Astrocyte of the hippocampus (primary cell): Measurements from ENCODE around the gene SSC4D.
"Not testable (repeated sequence)": the region's sequence is repeated elsewhere in the genome, so short reads cannot be mapped to it uniquely, and the experiment has no call there.

ENCODE experiments used
- DNase-seq: peaks from one replicate; pipeline ENCODE4 v3.0.0; 2011; ENCODE audit warnings: low read depth, low spot score

The SSC4D gene

GRCh38 chr7:76421097-76421496 lies 11.6 kb upstream of the SSC4D start:
- DNase-seq: peak; percentile 92

DNA sequence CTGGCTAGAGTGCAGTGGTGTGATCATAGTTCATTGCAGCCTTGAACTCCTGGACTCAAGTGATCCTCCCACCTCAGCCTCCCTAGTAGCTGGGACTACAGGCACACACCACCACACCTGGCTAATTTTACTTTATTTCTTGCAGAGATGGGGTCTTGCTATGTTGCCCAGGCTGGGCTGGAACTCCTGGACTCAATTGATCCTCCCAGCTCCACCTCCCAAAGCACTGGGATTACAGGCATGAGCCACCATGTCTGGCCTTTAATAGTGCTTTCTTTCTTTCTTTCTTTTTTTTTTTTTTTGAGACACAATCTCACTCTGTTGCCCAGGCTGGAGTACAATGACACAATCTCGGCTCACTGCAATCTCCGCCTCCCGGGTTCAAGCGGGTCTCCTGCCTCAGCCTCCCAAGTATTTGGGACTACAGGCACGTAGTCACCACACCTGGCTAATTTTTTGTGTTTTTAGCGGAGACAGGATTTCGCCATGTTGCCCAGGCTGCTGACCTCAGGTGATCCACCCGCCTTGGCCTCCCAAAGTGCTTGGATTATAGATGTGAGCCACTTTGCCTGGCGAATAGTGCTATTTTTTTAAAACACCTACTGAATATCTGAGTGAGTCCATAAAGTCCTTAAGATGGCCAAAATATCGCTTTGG lies 8.3 kb upstream of the SSC4D start:
- not testable (repeated sequence) for DNase-seq

GRCh38 chr7:76412249-76412648 lies 2.8 kb upstream of the SSC4D start:
- DNase-seq: no peak

GRCh38 chr7:76411626-76412025 lies 2.1 kb upstream of the SSC4D start:
- no peak for DNase-seq

GRCh38 chr7:76408121-76408560 lies 1.4 kb downstream of the SSC4D start:
- DNase-seq: no peak

DNA sequence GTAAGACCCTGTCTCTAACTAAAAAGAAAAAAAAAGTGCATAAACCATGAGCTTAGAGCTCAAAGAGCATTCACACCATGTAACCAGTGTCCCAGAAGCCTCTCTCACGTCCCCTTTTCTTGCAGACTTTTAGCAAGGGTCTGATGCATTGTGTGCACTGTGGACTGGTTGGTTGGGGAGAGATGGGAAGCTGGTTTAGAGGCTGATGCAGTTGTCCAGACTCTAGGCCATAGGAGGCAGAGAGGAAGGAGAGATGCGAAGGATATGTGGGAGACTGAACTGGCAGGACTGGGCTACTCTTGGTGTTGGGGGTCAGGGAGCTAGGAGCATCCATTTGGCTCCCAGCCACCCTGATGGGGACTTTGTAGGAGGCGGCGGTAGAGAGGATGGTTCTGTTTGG lies 1.8 kb downstream of the SSC4D start:
- no peak for DNase-seq

DNA sequence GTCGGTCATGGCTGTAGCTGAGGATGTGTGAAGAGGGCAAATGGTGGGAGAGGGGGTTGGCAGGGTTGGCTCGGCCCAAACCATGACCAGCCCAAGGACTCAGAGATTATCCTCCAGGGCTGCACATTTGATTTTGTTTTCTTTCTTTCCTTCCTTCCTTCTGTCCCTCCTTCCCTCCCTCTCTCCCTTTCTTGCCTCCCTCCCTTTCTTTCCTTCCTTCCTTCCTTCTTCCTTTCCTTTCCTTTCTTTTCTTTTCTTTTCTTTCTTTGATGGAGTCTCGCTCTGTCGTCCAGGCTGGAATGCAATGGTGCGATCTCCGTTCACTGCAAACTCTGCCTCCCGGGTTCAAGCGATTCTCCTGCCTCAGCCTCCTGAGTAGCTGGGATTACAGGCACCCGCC lies 3.8 kb downstream of the SSC4D start:
- no peak for DNase-seq

- no peak for DNase-seq
Observed at GRCh38 chr7:76403780-76404494, 5.6 kb downstream of the SSC4D start.

DNA sequence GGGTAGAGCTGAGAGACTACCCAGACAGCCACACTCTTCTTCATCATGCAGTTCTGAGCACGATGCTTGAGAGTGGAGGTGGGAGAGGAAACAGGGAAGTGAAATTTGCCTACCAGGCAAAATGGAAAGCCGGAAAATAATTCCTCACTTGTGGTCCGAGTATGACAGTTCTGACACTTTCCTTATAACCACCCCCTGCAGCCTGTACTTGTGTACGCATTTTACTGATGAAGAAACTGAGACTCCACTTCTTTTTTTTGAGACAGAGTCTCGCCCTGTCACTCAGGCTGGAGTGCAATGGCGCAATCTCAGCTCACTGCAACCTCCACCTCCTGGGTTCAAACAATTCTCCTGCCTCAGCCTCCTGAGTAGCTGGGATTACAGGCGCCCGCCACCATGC lies 6.4 kb downstream of the SSC4D start:
- not testable (repeated sequence) for DNase-seq

DNA sequence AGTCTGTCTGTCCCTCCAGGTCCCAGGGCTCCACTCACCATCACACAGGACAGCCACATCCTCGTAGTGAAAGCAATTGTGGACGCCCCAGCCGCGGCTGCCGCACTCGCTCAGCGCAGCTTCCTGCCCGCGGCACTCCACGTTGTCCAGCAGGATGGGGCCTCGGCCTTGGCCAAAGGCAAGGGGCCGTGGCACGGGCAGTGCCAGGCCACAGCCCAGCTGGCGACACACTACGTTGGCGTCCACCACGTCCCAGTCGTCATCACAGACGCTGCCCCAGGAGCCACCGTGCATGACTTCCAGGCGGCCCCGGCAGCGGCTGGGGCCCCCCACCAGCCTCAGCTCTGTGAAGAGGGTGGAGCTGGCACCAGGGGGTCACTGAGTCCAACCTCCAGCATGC lies 9.2 kb downstream of the SSC4D start:
- DNase-seq: no peak

- DNase-seq: peak; percentile 78
Observed at GRCh38 chr7:76397409-76398183, 11.9 kb downstream of the SSC4D start.

- no peak for DNase-seq
Observed at GRCh38 chr7:76396864-76397263, 12.6 kb downstream of the SSC4D start.

DNA sequence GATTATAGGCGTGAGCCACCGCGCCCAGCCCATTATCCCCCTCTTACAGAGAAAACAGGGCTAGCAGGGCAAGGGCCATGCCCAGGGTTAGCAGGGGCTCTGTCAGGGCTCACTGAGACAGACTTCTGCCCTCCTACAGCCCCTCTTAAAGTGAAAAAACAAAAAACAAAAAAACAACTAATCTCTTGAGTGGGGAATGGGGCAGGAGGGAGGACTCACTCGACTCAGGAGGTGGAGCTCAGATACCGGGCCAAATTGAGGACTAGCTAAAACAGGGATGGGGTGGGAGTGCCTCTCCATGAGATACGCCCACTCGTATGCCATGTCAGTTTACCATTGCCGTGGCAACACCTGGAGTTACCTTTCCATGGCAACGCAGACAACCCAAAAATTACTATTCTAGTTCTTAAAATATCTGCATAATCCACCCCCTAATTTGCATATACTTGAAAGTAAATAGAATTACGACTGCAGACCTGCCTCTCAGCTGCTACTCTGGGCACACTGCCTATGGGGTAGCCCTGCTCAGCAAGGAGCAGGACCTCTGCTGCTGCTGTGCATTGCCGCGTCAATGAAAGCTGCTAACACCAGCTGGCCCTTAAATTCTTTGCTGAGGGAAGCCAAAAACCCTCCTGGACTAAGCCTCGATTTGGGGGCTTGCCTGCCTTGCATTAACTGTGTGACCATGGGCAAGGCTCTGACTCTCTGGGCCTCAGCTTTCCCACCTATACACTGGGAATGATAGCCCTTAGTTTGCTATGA lies 13.4 kb downstream of the SSC4D start:
- peak; percentile 27 for DNase-seq

DNA sequence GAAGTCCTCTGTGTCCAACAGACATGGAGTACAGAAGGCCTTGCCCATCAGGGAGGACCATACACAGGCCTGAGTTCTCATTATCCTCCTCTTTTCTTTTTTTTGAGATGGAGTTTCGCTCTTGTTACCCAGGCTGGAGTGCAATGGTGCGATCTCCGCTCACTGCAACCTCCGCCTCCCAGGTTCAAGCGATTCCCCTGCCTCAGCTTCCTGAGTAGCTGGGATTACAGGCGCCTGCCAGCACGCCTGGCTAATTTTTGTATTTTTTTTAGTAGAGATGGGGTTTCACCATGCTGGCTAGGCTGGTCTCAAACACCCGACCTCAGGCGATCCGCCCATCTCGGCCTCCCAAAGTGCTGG lies 13.9 kb downstream of the SSC4D start:
- not testable (repeated sequence) for DNase-seq

DNA sequence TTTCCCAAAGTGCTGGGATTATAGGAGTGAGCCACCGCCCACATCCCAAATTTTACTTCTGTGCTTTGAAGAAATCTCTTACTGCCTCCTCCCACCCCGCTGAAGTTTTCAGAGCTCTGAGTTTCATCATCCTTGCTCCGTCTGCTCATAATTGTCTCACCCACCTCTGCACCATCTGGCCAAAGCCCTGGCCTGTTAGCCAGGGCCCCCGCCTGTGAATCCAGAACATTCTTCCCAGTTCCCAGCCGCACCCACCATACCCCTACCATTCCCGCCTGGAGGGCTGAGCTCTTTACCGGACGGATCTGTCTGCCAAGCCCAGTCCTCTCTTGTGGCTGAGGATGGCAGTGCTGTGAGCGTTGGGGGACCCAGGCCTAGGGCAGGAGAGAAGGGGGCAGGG lies 14.5 kb downstream of the SSC4D start:
- DNase-seq: no peak

- DNase-seq: peak; percentile 95
Observed at GRCh38 chr7:76393116-76394031, 16.1 kb downstream of the SSC4D start.

- DNase-seq: no peak
Observed at GRCh38 chr7:76392531-76393115, 16.9 kb downstream of the SSC4D start.

DNA sequence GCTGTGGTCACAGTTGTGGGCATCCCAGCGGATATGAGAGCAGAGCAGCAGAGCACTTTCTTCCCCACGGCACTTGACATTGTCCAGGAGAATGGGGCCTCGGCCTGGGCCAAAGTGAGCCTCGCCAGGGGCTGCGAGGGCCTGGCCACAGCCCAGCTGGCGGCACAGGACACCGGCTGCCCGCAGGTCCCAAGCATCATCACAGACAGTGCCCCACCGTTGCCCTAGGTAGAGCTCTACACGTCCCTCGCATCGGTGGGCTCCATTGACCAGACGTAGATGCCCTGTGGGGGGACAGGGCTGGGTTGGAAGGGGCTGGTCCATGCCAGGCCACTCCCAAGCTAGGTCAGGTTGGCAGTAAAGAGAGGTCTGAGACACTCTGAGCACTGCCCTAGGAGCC lies 19.4 kb downstream of the SSC4D start:
- no peak for DNase-seq

DNA sequence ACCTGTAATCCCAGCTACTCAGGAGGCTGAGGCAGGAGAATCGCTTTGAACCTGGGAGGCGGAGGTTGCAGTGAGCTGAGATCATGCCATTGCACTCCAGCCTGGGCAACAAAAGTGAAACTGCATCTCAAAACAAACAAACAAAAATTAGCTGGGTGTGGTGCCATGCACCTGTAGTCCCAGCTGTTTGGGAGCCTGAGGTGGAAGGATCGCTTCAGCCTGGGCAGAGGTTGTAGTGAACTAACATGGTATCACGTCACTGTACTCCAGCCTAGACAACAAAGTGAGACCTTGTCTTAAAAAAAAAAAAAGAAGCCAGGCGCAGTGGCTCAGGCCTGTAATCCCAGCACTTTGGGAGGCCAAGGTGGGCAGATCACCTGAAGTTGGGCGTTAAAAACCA lies 21.7 kb downstream of the SSC4D start:
- not testable (repeated sequence) for DNase-seq

GRCh38 chr7:76386691-76387260 lies 22.7 kb downstream of the SSC4D start:
- DNase-seq: peak; percentile 31
